ENCODE results near the gene CDH23.

DNA sequence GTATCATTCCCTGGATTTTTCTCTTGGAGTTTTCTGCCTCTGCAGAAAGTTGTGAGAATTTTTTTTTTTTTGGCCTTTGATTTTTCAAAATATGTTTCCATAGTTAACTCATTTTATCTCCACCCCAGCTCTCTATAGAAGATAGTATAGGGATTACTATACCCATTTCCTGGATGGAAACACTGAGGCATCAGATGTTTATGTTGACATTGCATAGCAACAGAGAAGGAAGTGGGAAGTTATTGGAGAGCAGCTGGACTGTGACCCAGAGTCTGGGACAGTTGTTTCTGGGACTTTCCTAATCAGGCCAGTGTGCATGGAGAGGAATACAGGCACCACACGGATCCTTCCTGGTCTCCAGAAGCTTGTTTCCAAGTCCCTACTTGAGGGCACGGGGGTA is 158.0 kb downstream of the CDH23 start:
- TF ChIP-seq EZH2 (IDR thresholded peaks at IDR 0.05; ENCODE audit: insufficient read depth, poor library complexity, severe bottlenecking) (no peak), EZH2phosphoT487 (IDR thresholded peaks at IDR 0.05; ENCODE audit: insufficient read depth, low read depth) (no peak)

Data from GM23248 (cell line).